ENCODE results near the gene TBC1D1. TPM values are rescaled to one million over a fixed set of nuclear protein-coding genes. Genes with fewer than 3 reads are reported as not detected.

TBC1D1 gene
- total RNA-seq, 1 donor from 2014 or later, result 78.9 TPM

GRCh38 chr4:38021751-38022150 is 130.9 kb downstream of the TBC1D1 start:
- no peak overlapping the region for H3K4me3 Mint-ChIP-seq
- H3K27me3 Mint-ChIP-seq (ENCODE audit: low read depth), result no peaks in the 10 kb centered on the region
- H3K9me3 Mint-ChIP-seq, result peaks cover 5% of the 10 kb centered on the region
- H3K27ac Mint-ChIP-seq, result no peak overlapping the region
- no peak for TF ChIP-seq CTCF (IDR thresholded peaks at IDR 0.05; ENCODE audit: unreplicated experiment)
- peaks cover 35% of the 10 kb centered on the region for H3K36me3 Mint-ChIP-seq
- DNase-seq (ENCODE audit: low spot score in 2 of 2, unreplicated experiment in 2 of 2), result no peak
- H3K4me1 Mint-ChIP-seq, result peaks cover 40% of the 10 kb centered on the region

- Mint-ChIP-seq H3K27ac (peak overlapping the region; percentile 90), H3K36me3 (peaks cover 32% of the 10 kb centered on the region), H3K4me1 (peaks cover 35% of the 10 kb centered on the region), H3K9me3 (peaks cover 5% of the 10 kb centered on the region), H3K4me3 (peak overlapping the region; percentile 35), H3K27me3 (ENCODE audit: low read depth) (no peaks in the 10 kb centered on the region)
- TF ChIP-seq CTCF (IDR thresholded peaks at IDR 0.05; ENCODE audit: unreplicated experiment), result no peak
- DNase-seq (ENCODE audit: low spot score in 2 of 2, unreplicated experiment in 2 of 2), result no peak
Observed at GRCh38 chr4:38023347-38024205, 132.7 kb downstream of the TBC1D1 start.

- peak overlapping the region; percentile 35 for H3K4me3 Mint-ChIP-seq
- TF ChIP-seq CTCF (IDR thresholded peaks at IDR 0.05; ENCODE audit: unreplicated experiment), result no peak
- peaks cover 38% of the 10 kb centered on the region for H3K36me3 Mint-ChIP-seq
- peaks cover 5% of the 10 kb centered on the region for H3K9me3 Mint-ChIP-seq
- DNase-seq (ENCODE audit: low spot score in 2 of 2, unreplicated experiment in 2 of 2), result no peak
- H3K4me1 Mint-ChIP-seq, result peaks cover 39% of the 10 kb centered on the region
- H3K27me3 Mint-ChIP-seq (ENCODE audit: low read depth), result no peaks in the 10 kb centered on the region
- peak overlapping the region; percentile 90 for H3K27ac Mint-ChIP-seq
Observed at GRCh38 chr4:38024206-38024509, 133.3 kb downstream of the TBC1D1 start.

- no peak overlapping the region for H3K27ac Mint-ChIP-seq
- peaks cover 43% of the 10 kb centered on the region for H3K4me1 Mint-ChIP-seq
- peaks cover 5% of the 10 kb centered on the region for H3K9me3 Mint-ChIP-seq
- no peak for TF ChIP-seq CTCF (IDR thresholded peaks at IDR 0.05; ENCODE audit: unreplicated experiment)
- no peaks in the 10 kb centered on the region for H3K27me3 Mint-ChIP-seq (ENCODE audit: low read depth)
- H3K4me3 Mint-ChIP-seq, result no peak overlapping the region
- H3K36me3 Mint-ChIP-seq, result peaks cover 44% of the 10 kb centered on the region
- DNase-seq (ENCODE audit: low spot score in 2 of 2, unreplicated experiment in 2 of 2), result no peak
Observed at GRCh38 chr4:38025665-38026064, 134.8 kb downstream of the TBC1D1 start.

- no peak overlapping the region for H3K27ac Mint-ChIP-seq
- H3K9me3 Mint-ChIP-seq, result no peaks in the 10 kb centered on the region
- no peak for DNase-seq (ENCODE audit: low spot score in 2 of 2, unreplicated experiment in 2 of 2)
- H3K4me3 Mint-ChIP-seq, result no peak overlapping the region
- peaks cover 43% of the 10 kb centered on the region for H3K4me1 Mint-ChIP-seq
- H3K36me3 Mint-ChIP-seq, result peaks cover 42% of the 10 kb centered on the region
- H3K27me3 Mint-ChIP-seq (ENCODE audit: low read depth), result no peaks in the 10 kb centered on the region
- no peak for TF ChIP-seq CTCF (IDR thresholded peaks at IDR 0.05; ENCODE audit: unreplicated experiment)
Observed at GRCh38 chr4:38026158-38026740, 135.4 kb downstream of the TBC1D1 start.

All from mesothelial cell of epicardium (in vitro differentiated cells).